Esophagus muscularis mucosa (tissue), 4 donors: Measurements from ENCODE around the gene PAX4.

Experiments used
- CTCF ChIP-seq, 3 experiments: fragments of 200-600 bp in 2 of 3; fragments of 450-650 bp in 1 of 3; sonication (generic) in 2 of 3; IDR thresholded peaks; one replicate each; pipeline ENCODE4 v1.5.1; 2017 to 2019; ENCODE audit warnings: antibody characterized with exemption in 3 of 3, mild to moderate bottlenecking in 2 of 3, moderate library complexity in 1 of 3
- EP300 ChIP-seq: sonication (generic); formaldehyde crosslinking; IDR thresholded peaks from one replicate; pipeline ENCODE4 v1.6.1; 2017; ENCODE audit warnings: antibody characterized with exemption
- POLR2A ChIP-seq: fragments of 450-650 bp; IDR thresholded peaks from one replicate; pipeline ENCODE4 v1.6.1; 2017; ENCODE audit warnings: antibody characterized with exemption, moderate library complexity, mild to moderate bottlenecking, low read depth
- POLR2AphosphoS5 ChIP-seq, 2 donors: sonication (generic); formaldehyde crosslinking; IDR thresholded peaks; one replicate each; pipeline ENCODE4 v1.6.1; 2017; ENCODE audit warnings: antibody characterized with exemption in 2 of 2

- TF ChIP-seq CTCF (IDR thresholded peaks at IDR 0.05) (no peak), POLR2A (no peak), EP300 (no peak), POLR2AphosphoS5 (IDR thresholded peaks at IDR 0.05) (no peak)
Observed at GRCh38 chr7:127594490-127594889, 23.5 kb downstream of the PAX4 start.
